Bronchial epithelial cell (primary cell): ENCODE results near the gene BCAN. TPM values are rescaled to one million over a fixed set of nuclear protein-coding genes. Genes with fewer than 3 reads are reported as not detected.
"Not testable (repeated sequence)": the region's sequence is repeated elsewhere in the genome, so short reads cannot be mapped to it uniquely, and the experiment has no call there.

ENCODE experiments used
- DNase-seq: peaks from one replicate; pipeline ENCODE4 v3.0.0-alpha.2; 2010; ENCODE audit warnings: low read depth
- FAIRE-seq: peaks from 2 replicates; lab custom pipeline; 2011; peaks lifted over from hg19 to GRCh38; lab: Jason Lieb, UNC
- H3K27me3 ChIP-seq: 2 replicates; pipeline ENCODE4 v1.5.1; 2011; ENCODE audit warnings: low read length; ENCODE audit not compliant: control insufficient read depth, insufficient read depth
- H3K36me3 ChIP-seq: 2 replicates; pipeline ENCODE4 v1.5.1; 2011; ENCODE audit warnings: low read length; ENCODE audit not compliant: control insufficient read depth, insufficient read depth
- H3K4me3 ChIP-seq: 2 replicates; pipeline ENCODE4 v1.5.1; 2011; ENCODE audit warnings: mild to moderate bottlenecking, low read depth, low read length, control low read depth
- total RNA-seq: library from RNA; depleted of rRNA; stranded (reverse); fragments of >200 nt; gene quantifications from 2 replicates; pipeline ENCODE4 v1.2.1, GENCODE V29; 2014
- TF ChIP-seq, protein P1 (sequence below): IDR thresholded peaks from 2 replicates; pipeline ENCODE4 v1.5.1; 2011; ENCODE audit warnings: mild to moderate bottlenecking, moderate library complexity, low read length, control low read depth, inconsistent platforms; ENCODE audit not compliant: insufficient read depth, severe bottlenecking

Gene BCAN
- total RNA-seq, 1 donor from 2014 or later = not detected

DNA sequence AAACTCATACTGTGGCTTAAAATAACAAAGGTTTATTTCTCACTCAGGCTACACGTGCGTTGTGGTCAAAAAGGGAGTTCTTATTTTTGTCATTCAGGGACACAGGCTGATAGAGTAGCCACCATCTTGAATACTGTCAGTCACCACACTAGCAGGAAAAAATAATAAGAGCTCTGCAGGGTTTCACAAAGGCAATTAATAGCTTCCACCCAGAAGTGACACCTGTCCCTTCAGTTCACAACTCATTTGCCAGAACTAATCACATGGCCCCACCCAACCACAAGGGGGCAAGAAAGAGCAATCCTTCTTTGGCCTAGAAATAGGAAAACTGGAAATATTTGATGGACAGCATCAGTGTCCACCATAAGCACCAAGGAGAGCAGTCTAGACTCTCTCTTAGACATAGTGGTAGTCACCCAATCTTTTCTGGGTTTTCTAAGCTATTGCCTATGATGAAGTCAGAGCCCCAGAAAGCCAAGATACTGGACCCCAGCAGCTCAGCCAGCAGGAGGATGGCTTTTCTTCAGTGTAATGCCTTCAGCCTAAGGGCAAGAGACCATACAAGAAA is 14.5 kb upstream of the BCAN start:
- H3K4me3 ChIP-seq = no peak overlapping the region
- peaks cover 33% of the 10 kb centered on the region for H3K27me3 ChIP-seq
- DNase-seq = peak; percentile 63
- FAIRE-seq = no peak
- TF ChIP-seq, protein P1, sequence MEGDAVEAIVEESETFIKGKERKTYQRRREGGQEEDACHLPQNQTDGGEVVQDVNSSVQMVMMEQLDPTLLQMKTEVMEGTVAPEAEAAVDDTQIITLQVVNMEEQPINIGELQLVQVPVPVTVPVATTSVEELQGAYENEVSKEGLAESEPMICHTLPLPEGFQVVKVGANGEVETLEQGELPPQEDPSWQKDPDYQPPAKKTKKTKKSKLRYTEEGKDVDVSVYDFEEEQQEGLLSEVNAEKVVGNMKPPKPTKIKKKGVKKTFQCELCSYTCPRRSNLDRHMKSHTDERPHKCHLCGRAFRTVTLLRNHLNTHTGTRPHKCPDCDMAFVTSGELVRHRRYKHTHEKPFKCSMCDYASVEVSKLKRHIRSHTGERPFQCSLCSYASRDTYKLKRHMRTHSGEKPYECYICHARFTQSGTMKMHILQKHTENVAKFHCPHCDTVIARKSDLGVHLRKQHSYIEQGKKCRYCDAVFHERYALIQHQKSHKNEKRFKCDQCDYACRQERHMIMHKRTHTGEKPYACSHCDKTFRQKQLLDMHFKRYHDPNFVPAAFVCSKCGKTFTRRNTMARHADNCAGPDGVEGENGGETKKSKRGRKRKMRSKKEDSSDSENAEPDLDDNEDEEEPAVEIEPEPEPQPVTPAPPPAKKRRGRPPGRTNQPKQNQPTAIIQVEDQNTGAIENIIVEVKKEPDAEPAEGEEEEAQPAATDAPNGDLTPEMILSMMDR = peak; percentile 70
- no peaks in the 10 kb centered on the region for H3K36me3 ChIP-seq

DNA sequence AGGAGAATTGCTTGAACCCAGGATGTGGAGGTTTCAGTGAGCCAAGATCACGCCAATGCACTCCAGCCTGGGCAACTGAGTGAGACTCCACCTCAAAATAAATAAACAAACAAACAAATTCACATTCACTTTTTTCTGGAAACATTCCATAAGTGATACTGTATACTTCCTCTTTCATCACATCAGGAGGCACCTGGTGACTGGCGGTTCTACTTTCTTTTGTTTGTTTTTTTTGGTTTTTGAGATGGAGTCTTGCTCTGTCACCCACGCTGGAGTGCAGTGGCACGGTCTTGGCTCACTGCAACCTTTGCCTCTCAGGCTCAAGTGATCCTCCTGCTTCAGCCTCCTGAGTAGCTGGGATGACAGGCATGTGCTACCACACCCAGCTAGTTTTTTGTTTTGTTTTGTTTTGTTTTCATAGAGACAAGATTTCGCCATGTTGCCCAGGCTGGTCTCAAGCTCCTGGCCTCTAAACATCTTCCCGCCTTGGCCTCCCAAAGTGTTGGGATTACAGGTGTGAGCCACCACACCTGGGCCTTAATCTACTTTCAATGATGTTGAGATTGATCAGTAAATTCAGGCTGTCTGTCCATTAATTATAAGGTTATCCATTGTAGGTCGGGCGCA is 12.0 kb upstream of the BCAN start:
- peaks cover 19% of the 10 kb centered on the region for H3K27me3 ChIP-seq
- H3K4me3 ChIP-seq = no peak overlapping the region
- FAIRE-seq (no peak), DNase-seq (no peak)
- TF ChIP-seq, protein P1 = no peak
- no peaks in the 10 kb centered on the region for H3K36me3 ChIP-seq

DNA sequence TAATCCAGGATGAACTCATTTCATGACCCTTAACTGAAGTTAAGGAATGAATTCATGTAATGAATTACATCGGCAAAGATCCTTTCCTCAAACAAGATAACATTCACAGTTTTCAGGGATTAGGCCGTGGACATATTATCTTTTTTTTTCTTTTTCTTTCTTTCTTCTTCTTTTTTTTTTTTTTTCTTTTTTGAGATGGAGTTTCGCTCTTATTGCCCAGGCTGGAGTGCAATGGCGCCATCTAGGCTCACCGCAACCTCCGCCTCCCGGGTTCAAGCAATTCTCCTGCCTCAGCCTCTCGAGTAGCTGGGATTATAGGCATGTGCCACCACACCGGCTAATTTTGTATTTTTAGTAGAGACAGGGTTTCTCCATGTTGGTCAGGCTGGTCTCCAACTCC is 10.8 kb upstream of the BCAN start:
- not testable (repeated sequence) for DNase-seq, H3K36me3 ChIP-seq, FAIRE-seq, H3K4me3 ChIP-seq
- H3K27me3 ChIP-seq = peaks cover 11% of the 10 kb centered on the region

DNA sequence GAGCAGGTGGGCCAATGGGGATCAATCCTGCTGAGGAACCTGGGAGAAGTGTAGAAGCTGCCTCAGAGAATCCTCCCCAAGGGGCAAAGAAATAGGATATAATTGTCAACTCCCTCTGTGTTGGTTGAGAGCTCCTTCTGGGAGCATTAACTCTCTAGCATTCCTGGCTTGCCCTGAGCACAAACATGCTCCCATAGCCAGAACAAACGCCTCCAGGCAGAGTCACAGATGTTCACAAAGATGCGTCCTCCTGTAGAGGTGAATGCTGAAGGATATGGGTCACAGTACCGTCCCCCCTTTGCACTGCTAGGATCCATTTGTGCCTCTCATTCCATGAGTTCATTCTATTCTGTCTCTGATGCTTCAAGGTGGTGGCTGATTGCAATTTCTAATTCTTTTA is 9.6 kb upstream of the BCAN start:
- DNase-seq (no peak), FAIRE-seq (no peak)
- Histone ChIP-seq H3K27me3 (peaks cover 11% of the 10 kb centered on the region), H3K36me3 (no peaks in the 10 kb centered on the region), H3K4me3 (no peak overlapping the region)
- TF ChIP-seq, protein P1 = no peak

DNA sequence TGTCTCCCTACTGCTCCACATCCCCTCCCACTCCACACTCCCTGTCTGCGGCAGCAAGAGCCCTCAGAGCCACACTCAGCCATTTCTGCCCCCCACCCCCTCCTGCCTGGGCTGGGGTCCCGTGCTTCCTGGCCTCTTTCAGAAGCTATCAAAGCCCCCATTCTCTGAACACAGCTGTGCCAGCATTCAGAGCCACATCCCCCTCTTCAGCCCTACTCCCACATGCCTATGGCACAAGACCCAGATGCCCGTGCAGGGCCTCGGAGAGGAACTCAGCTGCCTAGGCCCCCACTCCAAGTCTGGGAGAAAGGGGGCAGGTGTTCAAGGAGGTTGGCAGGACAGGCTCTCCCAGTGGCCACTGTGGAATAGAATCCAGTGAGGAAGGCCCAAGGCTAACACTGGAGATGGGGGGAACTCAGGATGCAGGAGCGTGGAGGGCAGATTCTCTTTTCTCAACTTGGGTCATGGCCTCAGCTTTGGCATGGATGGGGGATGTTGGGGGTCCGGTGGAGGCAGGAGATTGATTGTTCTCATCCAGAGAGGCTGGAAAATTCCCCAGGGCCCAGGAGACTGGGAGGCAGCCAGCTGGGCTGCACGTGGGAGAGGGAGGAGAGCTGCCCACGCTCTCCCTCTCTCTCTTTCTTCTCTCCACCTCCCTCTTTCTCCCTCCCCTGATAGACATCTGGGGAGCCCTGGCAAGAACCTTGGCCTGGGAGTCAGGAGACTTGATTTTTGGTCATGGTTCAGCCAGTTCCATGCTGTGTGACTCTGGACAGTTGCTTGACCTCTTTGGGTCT is 3.5 kb upstream of the BCAN start:
- H3K36me3 ChIP-seq = no peaks in the 10 kb centered on the region
- H3K27me3 ChIP-seq = peaks cover 46% of the 10 kb centered on the region
- DNase-seq = no peak
- no peak overlapping the region for H3K4me3 ChIP-seq
- TF ChIP-seq, protein P1 = no peak
- FAIRE-seq = no peak

DNA sequence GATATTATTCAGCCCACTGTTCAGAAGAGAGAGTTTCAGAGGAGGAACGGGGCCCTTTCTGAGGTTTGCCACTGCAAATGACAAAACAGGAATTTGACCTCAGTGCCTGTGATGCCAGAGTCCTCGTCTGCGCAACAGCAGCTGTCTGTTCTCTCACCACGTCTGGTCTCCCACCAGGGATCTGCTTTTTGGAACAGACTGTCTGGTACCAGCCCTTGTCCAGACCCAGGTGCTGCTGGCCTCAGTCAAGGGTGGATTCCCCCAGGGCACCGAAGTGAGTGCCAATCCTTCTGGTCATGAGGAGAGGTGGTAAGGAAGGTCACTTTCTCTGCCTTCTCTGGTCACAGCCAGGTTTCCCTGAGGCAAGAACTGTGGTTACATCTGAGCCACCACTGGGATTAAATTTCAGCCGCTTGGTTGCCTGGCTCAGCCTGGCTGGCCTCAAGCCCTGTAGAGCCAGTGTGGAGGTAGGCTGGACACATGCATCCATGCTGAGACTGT is 2.3 kb upstream of the BCAN start:
- FAIRE-seq = no peak
- no peak for DNase-seq
- peaks cover 54% of the 10 kb centered on the region for H3K27me3 ChIP-seq

More for the DNA sequence above, 2.3 kb upstream of the BCAN start:
- TF ChIP-seq, protein P1 = no peak
- no peaks in the 10 kb centered on the region for H3K36me3 ChIP-seq
- no peak overlapping the region for H3K4me3 ChIP-seq
